Fibroblast of pulmonary artery (primary cell): ENCODE measurements around the gene TCF4.

ENCODE experiments used
- DNase-seq: peaks from one replicate; pipeline ENCODE4 v3.0.0-alpha.2; 2010; ENCODE audit warnings: low read depth
- H3K4me3 ChIP-seq: replicated peaks from 2 replicates; pipeline ENCODE4 v1.5.1; 2011; ENCODE audit warnings: low read depth, mild to moderate bottlenecking, control low read depth, low read length, moderate library complexity
- TF ChIP-seq, protein P1 (sequence below): IDR thresholded peaks from 2 replicates; pipeline ENCODE4 v1.5.1; 2011; ENCODE audit warnings: mild to moderate bottlenecking, control low read depth, low read length, inconsistent platforms; ENCODE audit errors: missing control alignments

Gene TCF4

DNA sequence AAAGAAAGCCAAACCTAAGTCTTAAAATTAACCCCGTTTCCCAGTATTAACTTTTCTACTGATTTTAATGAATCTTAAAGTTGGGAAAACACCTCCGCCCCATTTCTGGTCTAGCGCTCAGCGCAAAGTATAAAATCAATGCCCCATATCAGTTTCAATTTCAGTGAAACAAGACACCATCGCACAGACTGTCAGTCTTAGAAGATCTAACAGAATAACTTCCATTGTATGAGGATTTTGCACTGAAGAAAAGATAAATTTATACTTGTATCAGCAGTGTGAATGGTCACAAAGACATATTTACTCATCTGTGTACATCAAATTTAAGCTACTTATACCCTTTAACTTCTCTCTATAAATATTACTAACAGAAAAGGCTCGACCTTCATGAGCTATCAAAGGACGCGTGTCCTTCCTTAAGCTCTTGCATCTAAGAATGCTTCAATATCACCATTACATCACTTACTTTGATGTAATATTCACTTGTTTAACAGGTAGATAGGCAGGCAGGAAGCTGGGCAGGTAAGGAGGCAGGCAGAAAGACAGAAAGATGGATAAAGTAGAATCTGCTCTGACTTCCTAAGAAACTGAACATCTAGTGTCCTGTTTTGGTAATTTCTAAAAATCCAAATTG lies 183.0 kb downstream of the TCF4 start:
- DNase-seq: no peak
- TF ChIP-seq, protein P1, sequence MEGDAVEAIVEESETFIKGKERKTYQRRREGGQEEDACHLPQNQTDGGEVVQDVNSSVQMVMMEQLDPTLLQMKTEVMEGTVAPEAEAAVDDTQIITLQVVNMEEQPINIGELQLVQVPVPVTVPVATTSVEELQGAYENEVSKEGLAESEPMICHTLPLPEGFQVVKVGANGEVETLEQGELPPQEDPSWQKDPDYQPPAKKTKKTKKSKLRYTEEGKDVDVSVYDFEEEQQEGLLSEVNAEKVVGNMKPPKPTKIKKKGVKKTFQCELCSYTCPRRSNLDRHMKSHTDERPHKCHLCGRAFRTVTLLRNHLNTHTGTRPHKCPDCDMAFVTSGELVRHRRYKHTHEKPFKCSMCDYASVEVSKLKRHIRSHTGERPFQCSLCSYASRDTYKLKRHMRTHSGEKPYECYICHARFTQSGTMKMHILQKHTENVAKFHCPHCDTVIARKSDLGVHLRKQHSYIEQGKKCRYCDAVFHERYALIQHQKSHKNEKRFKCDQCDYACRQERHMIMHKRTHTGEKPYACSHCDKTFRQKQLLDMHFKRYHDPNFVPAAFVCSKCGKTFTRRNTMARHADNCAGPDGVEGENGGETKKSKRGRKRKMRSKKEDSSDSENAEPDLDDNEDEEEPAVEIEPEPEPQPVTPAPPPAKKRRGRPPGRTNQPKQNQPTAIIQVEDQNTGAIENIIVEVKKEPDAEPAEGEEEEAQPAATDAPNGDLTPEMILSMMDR: no peak
- H3K4me3 ChIP-seq: no peak overlapping the region

DNA sequence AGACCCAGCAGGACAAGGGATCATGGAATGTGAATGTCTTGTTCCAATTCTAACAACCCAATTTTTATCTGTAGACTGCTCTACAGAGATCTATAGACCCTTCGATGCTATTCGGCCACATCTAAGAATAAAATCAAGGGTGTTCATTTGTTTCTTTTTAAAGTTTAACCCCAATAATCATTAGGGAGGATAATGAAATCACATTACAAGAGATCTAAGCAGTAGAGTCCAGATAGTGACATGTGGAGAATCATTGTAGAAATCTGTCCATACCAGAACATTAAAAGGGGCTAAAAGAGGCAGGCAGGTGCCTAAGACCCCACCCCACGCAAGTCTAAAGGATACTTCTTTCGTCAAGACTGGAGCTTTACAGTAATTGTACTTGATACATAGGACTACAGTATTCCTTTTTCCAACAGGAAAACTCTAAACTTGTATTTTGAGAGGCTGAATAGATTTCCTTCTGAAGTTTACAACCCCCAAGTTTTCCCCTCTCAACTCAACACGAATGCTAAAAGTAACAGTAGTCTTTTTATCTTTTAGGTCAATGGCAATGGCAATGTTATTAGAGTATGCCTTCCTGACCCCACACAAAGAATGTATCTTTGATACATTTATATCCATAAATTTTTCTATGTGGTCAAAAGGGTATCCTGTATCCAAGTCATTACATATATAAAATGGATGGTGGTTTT lies 183.7 kb downstream of the TCF4 start:
- no peak overlapping the region for H3K4me3 ChIP-seq
- TF ChIP-seq, protein P1: no peak

GRCh38 chr18:55403421-55403949 lies 184.5 kb downstream of the TCF4 start:
- no peak for DNase-seq
- TF ChIP-seq, protein P1: no peak
- H3K4me3 ChIP-seq: peak overlapping the region; percentile 59

More for the DNA sequence above, 183.7 kb downstream of the TCF4 start:
- DNase-seq: no peak

- peak; percentile 62 for DNase-seq
- H3K4me3 ChIP-seq: peak overlapping the region; percentile 59
Observed at GRCh38 chr18:55402731-55403405, 185.1 kb downstream of the TCF4 start.

GRCh38 chr18:55401638-55402191 lies 186.3 kb downstream of the TCF4 start:
- TF ChIP-seq, protein P1: no peak
- H3K4me3 ChIP-seq: peak overlapping the region; percentile 59
- peak; percentile 89 for DNase-seq

More at GRCh38 chr18:55402731-55403405, 185.1 kb downstream of the TCF4 start:
- TF ChIP-seq, protein P1: no peak

- DNase-seq: peak; percentile 44
- TF ChIP-seq, protein P1: no peak
- H3K4me3 ChIP-seq: peak overlapping the region; percentile 59
Observed at GRCh38 chr18:55400590-55401541, 187.1 kb downstream of the TCF4 start.
